CD1c-positive myeloid dendritic cell (primary cell): Measurements from ENCODE around the gene FAH.

Source experiments
- DNase-seq: peaks from one replicate; pipeline ENCODE4 v3.0.0-alpha.2; 2016; ENCODE audit errors: extremely low spot score

Gene FAH

DNA sequence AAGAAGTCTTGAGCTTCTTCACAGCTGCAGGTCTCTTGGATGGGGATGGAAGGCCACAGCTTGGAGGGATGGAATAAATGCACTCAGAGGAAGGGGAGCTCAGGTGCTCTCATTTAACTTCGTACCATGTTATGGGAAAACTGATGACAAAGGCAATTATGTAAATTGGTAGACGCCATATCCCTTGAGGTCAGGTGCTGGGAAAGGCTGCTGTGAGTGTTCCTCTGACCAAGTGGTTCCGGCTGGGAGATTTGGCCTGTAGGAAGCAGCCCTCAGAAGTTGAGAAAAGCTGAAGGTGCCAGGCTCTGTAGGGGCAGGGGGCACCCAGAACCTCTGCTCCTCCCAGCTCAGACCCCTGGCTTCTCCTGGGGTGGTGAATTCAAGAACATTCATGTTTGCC, 47.1 kb downstream of the FAH start:
- DNase-seq = no peak

DNA sequence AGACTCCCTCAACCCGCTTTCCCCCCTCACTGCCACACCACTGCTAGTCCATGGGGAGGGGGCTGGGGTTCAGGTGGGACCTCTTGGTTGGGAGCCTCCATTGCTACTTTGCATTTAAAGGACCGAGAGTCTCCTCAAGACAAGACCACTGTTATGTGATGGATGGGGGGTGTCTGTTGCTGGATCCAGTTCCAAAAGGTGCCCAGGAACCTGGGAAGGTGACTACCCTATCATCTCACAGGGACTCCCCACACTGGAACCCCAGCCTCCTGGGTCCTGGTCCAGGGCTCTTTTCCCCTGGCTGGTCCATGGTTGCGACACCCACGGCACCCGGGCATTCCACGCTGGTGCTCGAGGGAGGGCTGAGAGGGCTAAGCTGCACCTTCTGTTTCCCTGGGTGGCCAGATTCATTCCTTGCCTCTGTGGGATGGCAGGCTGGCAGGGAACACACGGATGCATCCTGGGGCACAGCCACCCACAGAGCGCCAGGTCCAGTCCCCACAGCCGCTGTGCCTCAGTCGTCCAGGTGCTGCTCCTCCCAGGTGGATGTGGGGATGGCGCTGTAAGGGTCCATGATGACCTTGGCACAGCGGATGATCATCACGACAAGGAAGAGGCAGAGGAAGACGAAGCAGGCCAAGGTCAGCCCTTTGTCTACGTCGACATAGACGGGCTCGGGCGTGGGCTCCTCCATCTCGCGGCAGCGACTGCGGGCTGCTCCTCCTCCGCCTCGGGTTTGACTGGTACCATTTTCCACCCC, 48.6 kb downstream of the FAH start:
- DNase-seq = no peak

DNA sequence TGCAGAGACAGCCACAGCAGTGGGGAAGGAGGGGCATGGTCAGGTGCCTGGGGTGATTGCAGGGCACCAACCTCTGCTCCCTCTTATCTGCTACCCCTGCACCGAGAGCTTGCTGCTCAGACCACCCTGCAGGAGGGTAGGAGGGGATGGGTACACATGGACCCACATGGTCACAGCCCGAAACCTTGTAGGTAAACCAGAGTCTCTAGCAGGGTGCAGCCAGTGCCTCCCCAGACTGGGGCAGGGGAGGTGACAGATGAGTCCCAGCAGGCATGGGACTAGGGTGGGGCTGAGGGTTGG, 49.2 kb downstream of the FAH start:
- no peak for DNase-seq

DNA sequence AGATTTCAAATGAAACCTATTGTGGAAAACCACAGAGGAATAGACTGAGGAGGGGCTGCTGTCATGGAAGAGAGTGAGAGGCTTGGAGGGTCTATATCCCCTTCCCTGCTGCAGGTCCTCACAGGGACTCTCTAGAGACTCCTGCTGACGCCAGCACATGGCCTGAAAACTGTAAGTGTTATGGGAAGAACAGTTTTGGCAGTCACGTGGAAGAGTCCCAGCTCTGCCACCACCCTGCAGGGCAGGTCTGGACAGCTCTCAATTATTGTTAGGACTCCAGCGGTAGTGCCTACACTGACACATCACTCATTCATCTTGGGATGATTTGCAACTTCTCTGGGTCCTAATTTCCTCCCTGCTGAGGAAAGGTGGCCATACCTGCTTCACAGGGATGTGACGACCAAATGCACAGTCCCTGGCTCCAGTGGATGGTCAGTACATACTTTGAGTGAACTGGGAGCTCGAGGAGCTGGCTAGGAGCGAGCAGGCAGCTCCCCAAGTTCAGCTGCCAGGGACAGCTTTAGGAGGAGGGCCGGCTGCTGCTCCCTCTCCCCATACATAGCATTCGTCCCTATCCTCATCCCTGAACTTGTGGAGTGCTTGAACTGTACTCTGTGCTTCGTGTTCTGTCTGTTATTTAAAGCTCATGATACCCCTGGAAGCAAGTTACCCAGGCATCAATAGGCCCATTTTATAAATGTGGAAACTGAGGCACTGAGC, 50.0 kb downstream of the FAH start:
- no peak for DNase-seq

DNA sequence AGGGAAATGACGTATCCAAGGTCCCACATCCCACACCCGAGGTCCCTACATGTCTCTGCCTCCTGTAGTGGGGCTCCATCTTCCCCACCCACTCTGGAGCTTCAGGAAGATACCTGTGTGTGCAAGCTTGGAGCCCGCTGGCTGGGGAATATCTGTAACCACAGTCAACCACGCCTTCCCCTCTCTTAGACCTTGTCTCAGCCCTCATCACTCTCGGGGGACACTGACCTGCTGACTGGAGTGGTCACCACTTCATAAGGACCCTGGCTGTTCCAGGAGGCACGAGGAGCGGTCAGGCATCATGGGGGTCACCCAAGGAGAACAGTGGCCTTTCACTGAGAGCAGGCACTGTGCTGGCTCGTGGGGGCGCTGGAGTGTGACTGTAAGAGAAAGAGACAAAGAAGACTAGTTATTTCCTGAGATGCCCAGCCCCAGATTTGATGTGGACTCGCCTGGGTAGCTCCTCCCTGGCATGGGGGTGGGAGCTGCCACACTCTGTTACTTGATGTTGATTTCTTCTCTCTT, 50.6 kb downstream of the FAH start:
- DNase-seq = no peak

DNA sequence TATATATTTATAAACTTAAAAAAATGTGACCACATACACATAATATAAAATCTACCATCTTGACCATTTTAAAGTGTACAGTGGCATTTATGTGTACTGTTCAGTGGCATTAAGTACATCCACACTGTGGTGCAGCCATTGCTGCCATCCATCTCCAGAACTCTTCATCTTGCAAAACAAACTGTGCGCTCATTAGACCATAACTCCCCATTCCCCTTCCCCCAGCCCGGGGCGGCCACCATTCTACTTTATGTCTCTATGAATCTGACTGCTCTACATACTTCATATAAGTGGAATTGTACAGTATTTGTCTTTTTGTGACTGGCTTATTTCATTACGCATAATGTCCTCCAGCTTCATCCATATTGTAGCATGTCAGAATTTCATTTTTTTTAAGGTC, 51.4 kb downstream of the FAH start:
- DNase-seq = no peak

DNA sequence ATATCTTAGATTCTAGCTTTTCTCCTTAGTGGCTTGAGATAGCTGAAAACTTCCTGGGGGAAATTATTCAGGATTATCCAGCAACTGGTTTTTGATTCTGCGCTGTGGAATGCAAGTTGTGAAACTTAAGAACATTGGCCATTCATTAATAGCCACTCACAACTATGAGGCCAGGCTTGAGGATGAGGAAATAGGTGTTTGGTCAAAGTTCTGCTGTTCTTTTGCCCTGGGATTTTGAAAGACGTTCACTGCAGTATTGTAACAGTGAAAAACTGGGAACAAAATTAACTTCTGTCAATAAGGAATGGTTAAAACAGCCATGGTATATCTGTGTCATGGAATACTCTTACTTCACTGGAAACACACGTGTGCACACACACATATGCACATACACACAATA, 55.1 kb downstream of the FAH start:
- DNase-seq = no peak

DNA sequence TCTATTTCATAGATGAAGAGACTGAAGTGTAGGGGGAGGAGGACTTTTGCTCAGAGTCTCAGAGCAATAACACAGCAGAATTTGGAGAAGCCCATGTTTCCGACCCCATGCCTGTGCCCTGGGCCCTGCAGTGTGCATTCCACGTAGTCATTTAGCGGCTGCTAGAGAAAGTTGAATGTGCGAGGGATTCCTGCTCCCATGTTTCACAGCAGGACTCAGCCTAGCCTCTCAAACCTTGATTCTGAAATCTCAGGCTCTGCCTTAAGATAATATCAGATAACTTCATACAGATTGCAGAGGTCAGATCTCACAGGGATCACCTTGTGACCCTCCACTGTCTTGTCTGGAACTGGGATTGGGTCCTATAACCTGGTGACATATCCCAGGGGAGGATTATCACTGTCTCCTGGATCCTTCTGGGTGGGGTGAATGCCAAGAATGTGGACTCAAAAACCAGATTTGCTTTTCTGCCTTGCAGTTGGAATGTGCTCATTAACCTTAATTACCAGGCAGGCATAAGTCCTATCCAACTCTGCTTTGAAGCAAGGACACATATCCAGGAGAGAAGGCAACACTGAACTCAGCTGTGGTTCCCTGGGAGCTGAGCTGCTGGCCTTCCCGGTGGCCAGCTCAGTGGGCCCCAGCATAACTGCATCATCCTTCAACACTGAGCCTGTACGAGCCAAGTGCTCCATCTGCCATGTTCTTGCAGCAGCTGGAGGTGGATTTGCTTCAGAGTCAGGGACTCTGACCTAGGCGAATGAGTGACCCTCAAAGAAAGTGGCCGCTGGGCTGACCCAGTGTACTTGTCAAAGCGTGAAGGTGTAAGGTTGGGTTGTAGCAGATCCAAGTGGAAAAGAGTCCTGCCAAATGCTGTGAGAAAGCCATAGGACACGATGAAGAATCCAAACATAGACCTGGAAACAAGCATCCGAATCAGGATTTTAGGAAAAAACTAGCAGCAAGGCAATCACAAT, 56.2 kb downstream of the FAH start:
- no peak for DNase-seq

DNA sequence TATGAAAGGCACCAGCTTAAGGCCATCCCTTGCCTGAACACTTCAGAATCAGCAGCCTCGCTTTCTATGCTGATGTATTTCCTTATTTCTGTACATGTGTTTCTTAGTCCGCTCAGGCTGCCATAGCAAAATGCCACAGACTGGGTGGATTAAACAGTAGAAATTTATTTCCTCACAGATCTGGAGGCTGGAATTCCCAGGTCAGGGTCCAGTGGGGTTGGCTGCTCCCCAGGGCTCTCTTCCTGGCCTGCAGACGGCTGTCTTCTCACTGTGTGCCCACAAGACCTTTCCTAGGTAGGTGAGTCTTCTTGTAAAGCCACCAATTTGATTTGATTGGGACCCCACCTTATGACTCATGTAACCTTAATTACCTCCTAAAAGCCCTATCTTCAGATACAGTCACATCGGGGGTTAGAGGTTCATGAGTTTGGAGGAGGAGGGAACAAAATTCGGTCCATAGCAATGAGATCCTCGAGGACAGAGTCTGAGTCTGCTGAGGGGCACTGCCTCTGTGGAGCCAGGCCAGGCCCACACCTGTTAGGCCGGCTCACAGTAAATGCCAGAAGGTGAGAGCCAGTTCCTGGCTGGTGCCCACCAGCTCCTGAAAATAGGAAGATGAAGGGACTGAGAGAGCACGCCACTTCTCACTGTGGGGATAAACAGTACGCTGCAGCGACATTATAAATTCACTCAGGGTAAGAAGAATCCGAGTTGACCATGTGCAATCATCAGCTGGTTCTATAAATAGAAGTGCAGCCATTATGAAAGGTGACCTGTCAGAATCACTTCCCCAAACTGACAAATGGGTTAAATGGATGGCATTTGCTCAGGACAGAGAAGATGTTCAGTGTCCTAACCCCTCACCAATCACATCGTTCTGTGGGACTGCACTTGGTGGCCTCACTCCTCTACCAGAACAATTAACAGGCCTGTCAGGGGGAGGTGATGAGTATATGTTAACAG, 58.1 kb downstream of the FAH start:
- DNase-seq = peak; percentile 6

DNA sequence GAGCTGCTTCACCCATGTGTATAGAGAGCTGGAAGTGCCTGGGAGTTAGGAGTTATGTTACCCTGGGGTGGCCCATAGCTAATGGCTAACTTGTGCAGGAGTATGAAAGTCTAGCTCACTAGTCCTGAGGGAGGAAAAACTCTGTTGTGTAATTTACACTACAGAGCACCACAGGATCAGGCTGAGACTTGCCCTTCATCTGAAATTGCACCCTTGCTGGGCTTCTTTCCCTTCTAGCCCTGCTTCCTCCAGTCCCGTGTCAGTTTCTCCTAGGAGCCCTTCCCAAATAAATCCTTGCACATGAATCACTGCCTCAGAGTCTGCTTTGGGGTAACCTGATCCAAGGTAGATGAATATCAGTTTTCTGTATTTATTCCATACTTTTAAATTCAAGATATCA, 59.2 kb downstream of the FAH start:
- DNase-seq = no peak

DNA sequence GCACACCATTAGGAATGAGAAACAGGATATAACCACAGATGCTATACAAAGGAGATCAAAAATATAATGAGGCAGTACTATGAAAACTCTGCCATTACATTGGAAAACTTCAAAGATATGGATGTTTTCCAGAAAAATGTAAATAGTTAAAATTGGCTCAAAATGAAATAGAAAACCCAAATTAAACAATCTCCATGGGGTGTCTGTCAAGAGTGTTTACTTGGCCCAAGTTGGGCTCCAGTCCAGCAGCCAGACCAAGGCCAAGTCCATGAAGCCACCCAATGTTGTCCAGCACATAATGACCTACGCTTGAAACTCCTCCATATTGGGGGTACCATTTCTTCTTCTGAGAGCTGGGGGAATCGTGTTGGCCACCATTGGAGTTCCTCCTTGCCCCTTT, 62.1 kb downstream of the FAH start:
- no peak for DNase-seq

DNA sequence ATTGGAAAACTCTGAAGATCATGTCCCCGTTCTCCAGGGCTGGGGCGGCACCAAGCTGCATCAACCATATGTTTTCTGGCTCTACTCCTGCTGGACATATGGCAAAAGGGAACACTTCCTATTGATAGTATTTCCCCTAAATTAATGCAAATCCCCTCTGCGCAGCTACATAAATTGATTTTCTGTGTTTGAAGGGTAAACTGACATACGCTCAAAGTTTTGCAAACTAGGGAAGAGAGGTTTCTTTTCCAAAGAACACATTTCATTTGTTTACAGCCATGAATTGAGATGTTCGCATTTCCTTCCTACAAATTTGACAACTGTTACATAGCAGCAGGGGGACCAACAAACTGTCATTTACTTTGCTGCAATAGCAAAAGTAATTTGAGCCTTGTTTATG, 63.3 kb downstream of the FAH start:
- no peak for DNase-seq

DNA sequence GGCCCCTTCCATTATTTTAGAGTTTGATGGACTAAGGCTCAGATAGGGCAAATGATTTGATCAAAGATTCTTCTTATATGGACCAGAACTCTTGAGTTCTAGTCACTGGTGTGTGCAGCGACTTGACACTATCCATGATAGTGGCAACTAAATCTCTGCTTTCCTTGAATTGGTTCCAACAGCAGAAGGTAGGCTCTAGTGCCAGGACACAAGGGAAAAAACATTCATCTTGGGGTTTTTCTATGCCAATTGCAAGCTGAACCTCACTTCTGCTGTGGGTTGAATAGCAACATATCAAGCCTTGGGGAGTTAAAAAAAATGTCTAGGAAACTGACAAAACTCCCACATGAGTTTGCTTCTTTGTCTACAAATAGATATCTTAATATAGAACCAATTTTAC, 64.1 kb downstream of the FAH start:
- DNase-seq = no peak

DNA sequence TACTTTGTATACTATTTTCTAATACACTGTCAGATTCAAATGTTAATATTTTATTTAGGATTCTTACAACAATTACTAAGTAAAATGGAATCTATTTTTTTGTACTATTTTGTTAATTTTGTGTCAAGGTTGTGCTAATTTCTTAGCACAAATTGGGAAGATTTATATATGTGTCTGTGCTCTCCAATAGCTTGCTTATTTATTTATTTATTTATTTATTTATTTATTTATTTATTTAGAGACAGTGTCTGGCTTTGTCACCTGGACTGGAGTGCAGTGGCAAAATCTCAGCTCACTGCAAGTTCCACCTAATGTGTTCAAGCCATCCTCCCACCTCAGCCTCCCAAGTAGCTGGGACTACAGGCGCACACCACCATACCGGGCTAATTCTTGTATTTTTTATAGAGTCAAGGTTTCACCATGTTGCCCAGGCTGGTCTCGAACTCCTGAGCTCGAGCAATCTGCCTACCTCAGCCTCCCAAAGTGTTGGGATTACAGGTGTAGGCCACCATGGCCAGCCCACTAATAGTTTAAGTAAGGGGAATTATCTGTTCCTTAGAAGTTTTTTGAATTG, 64.6 kb downstream of the FAH start:
- no peak for DNase-seq

DNA sequence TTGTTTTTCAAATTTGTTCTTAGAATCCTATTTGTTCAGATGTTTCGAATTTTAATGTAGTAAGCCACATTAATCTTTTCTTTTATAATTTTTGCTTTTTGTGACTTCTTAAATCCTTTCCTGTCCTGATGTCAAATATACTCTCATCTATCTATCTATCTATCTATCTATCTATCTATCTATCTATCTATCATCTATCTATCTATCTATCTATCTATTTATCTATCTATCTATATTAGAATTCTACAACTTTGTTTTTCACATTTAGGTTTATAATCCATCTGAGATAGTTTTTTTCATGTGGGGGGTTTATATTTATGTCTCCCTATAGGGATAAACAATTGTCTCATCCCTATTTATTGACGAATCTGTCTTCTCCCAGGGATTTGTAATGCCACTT, 67.2 kb downstream of the FAH start:
- no peak for DNase-seq

DNA sequence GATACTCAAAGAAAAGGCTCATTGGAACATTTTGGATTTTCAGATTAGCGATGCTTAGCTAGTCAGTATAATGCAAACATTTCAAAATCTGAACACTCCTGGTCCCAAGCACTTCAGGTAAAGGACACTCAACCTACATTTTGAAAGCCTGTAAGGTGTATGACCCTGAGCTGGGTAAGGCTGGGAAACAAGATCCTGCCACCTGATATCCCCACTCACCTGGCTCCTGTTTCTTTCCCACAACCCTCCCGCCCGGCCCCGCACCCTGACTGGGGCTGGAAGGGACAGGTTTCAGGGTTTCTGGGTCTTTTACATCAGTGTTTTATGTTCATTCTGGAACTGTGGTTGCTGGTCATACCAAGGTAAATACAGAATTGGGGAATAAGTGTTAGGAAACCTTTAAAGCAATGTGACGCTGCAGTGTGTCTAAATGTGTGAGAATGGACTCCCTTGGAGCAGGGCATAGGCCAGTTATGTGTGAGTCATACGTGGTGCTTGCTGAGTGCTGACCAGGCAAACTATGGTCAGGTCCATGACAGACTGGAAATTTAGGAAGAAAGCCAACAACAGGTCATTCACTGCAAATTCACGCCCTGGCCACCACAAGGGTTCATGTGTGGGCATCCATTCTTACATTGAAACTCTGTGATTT, 76.3 kb downstream of the FAH start:
- DNase-seq = no peak

DNA sequence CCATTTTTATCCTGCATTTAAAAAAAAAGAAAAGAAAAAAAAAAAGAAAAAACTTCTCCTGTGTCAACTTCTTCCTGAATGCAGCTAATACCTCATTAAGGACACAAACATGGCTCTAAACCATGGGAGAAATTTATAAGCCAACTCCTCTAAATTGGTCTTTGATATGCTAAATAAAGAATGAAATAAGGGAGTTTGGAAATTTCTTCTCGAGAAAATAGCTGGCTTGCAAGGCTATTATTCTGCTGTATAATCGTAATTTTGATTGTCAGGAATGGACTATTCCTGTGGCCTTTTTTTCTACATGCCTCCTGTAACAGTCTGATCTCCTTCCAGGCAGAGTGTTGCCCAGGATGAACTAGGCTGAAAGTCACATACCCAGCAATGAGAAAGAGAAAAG, 78.6 kb downstream of the FAH start:
- no peak for DNase-seq

DNA sequence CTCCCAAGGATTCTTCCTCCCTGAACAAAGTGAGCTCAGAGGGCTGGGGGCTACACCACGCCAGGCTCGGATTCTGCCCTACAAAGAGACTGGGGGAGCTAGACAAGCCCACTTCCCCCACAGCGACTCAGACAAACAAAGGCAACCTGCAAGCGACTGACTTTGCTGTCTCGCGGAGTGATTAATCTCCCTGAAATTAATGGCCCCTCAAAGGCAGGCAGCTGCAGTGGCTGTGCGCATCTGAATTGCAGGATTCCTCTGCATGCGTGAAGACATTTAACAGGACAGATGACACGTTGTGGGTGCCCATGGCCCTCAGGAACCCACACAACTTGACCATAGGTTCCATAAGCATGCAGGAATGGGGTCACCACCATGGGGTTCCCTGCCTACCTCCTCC, 80.8 kb downstream of the FAH start:
- DNase-seq = no peak

DNA sequence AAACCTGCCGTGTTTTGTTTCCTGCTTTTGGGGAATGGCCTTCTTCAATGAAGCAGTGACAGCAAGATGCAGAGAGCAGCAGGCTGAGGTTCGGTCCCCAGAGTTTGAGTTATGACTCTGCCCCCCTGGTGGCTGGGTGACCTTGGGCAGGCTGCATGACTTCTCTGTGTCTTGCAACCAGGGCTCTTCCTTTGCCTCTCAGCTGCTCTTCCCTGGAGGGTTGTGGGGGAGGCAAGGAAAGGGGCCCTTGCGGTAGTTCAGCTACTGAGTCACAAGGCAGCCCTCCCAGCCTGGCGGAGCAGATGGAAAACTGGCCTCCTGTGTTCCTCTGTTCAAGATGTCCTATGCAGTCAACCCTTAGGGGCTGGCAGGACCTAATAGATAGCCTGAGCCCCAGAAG, 82.1 kb downstream of the FAH start:
- DNase-seq = peak; percentile 39
